ENCODE measurements around the gene AGBL1. TPM values are rescaled to one million over a fixed set of nuclear protein-coding genes. Genes with fewer than 3 reads are reported as not detected.

AGBL1 gene
- polyA plus RNA-seq, 1 experiment: not detected

DNA sequence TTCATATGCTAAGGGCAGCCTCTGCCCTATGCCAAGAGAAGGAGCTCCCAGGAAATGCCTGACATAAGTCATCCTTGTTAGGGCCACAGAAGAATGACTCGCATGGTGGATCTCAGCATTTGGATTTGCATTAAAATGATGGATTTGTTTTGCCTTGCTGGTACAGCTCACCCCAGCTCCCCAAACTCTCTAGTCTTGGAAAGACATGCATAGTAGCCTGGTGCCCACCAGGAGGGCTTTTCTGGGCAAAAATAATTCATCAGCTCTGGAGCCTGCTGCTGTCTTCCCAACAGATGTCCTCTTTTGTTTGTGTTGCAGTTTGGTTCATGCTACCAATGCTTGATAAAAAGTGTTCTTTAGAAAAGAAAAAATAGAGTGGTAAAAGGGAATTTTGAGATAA, 833.0 kb downstream of the AGBL1 start:
- no peaks in the 10 kb centered on the region for H3K27me3 ChIP-seq (ENCODE audit: control insufficient read depth, insufficient read depth, low read length)
- CTCF ChIA-PET: no interaction called here
- POLR2A ChIA-PET: no interaction called here
- TF ChIP-seq, protein P1, sequence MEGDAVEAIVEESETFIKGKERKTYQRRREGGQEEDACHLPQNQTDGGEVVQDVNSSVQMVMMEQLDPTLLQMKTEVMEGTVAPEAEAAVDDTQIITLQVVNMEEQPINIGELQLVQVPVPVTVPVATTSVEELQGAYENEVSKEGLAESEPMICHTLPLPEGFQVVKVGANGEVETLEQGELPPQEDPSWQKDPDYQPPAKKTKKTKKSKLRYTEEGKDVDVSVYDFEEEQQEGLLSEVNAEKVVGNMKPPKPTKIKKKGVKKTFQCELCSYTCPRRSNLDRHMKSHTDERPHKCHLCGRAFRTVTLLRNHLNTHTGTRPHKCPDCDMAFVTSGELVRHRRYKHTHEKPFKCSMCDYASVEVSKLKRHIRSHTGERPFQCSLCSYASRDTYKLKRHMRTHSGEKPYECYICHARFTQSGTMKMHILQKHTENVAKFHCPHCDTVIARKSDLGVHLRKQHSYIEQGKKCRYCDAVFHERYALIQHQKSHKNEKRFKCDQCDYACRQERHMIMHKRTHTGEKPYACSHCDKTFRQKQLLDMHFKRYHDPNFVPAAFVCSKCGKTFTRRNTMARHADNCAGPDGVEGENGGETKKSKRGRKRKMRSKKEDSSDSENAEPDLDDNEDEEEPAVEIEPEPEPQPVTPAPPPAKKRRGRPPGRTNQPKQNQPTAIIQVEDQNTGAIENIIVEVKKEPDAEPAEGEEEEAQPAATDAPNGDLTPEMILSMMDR (IDR thresholded peaks at IDR 0.05; ENCODE audit: low read depth, low read length): no peak
- no peak for DNase-seq (ENCODE audit: low read depth, low spot score)
- no peaks in the 10 kb centered on the region; the same call in 1 of the 2 replicates for H3K9me3 ChIP-seq (ENCODE audit: control insufficient read depth, insufficient read depth, low read length)
- no peak overlapping the region for H3K4me3 ChIP-seq (ENCODE audit: low read depth, low read length)
- H3K27ac ChIP-seq (ENCODE audit: low read depth, low read length): no peak overlapping the region

- ChIA-PET POLR2A (no interaction called here), CTCF (interaction anchor here (1.0 to 2.5 kb wide), 5 partner anchors 562 to 1359 kb away, joined by 3 to 11 read pairs (median 3); no protein-coding TSS in a partner anchor)
- Histone ChIP-seq H3K27me3 (ENCODE audit: control insufficient read depth, insufficient read depth, low read length) (no peaks in the 10 kb centered on the region), H3K27ac (ENCODE audit: low read depth, low read length) (no peak overlapping the region), H3K9me3 (ENCODE audit: control insufficient read depth, insufficient read depth, low read length) (no peaks in the 10 kb centered on the region; the same call in 1 of the 2 replicates), H3K4me3 (ENCODE audit: low read depth, low read length) (no peak overlapping the region)
- TF ChIP-seq, protein P1 (IDR thresholded peaks at IDR 0.05; ENCODE audit: low read depth, low read length): peak; percentile 55
- peak; percentile 7 for DNase-seq (ENCODE audit: low read depth, low spot score)
These were observed 836.2 kb downstream of the AGBL1 start for GRCh38 chr15:86915811-86916331.

GRCh38 chr15:86916671-86917360, 837.1 kb downstream of the AGBL1 start:
- H3K27me3 ChIP-seq (ENCODE audit: control insufficient read depth, insufficient read depth, low read length): no peaks in the 10 kb centered on the region
- no peak overlapping the region for H3K27ac ChIP-seq (ENCODE audit: low read depth, low read length)
- H3K9me3 ChIP-seq (ENCODE audit: control insufficient read depth, insufficient read depth, low read length): no peaks in the 10 kb centered on the region; the same call in 1 of the 2 replicates
- ChIA-PET CTCF (interaction anchor here (1.0 kb wide), 1 partner anchor 561 kb away, joined by 3 read pairs; no protein-coding TSS in a partner anchor), POLR2A (no interaction called here)
- H3K4me3 ChIP-seq (ENCODE audit: low read depth, low read length): no peak overlapping the region
- TF ChIP-seq, protein P1 (IDR thresholded peaks at IDR 0.05; ENCODE audit: low read depth, low read length): no peak
- DNase-seq (ENCODE audit: low read depth, low spot score): no peak

GRCh38 chr15:86917361-86917671, 837.6 kb downstream of the AGBL1 start:
- CTCF ChIA-PET: no interaction called here
- POLR2A ChIA-PET: no interaction called here

GRCh38 chr15:86919581-86919980, 839.9 kb downstream of the AGBL1 start:
- Histone ChIP-seq H3K27me3 (ENCODE audit: control insufficient read depth, insufficient read depth, low read length) (no peaks in the 10 kb centered on the region), H3K9me3 (ENCODE audit: control insufficient read depth, insufficient read depth, low read length) (no peaks in the 10 kb centered on the region; the same call in 1 of the 2 replicates), H3K4me3 (ENCODE audit: low read depth, low read length) (no peak overlapping the region), H3K27ac (ENCODE audit: low read depth, low read length) (no peak overlapping the region)
- ChIA-PET POLR2A (no interaction called here), CTCF (no interaction called here)
- TF ChIP-seq, protein P1 (IDR thresholded peaks at IDR 0.05; ENCODE audit: low read depth, low read length): no peak
- no peak for DNase-seq (ENCODE audit: low read depth, low spot score)

More at GRCh38 chr15:86917361-86917671, 837.6 kb downstream of the AGBL1 start:
- Histone ChIP-seq H3K4me3 (ENCODE audit: low read depth, low read length) (no peak overlapping the region), H3K27me3 (ENCODE audit: control insufficient read depth, insufficient read depth, low read length) (no peaks in the 10 kb centered on the region), H3K9me3 (ENCODE audit: control insufficient read depth, insufficient read depth, low read length) (no peaks in the 10 kb centered on the region; the same call in 1 of the 2 replicates), H3K27ac (ENCODE audit: low read depth, low read length) (no peak overlapping the region)
- TF ChIP-seq, protein P1 (IDR thresholded peaks at IDR 0.05; ENCODE audit: low read depth, low read length): no peak
- no peak for DNase-seq (ENCODE audit: low read depth, low spot score)
